Mammary epithelial cell (primary cell): ENCODE results near the gene SCAANT1.

ENCODE experiments used
- CTCF ChIP-seq, 2 donors: IDR thresholded peaks in 1 of 2; conservative IDR thresholded peaks in 1 of 2; 2 replicates each; pipeline ENCODE4 v1.5.1; 2011 to 2012; ENCODE audit warnings: inconsistent platforms in 2 of 2, low read length in 2 of 2, mild to moderate bottlenecking in 2 of 2, control low read depth in 1 of 2, low read depth in 1 of 2; ENCODE audit not compliant: insufficient read depth in 1 of 2; ENCODE audit errors: extremely low read depth in 1 of 2
- EZH2 ChIP-seq: IDR thresholded peaks from 2 replicates; pipeline ENCODE4 v1.6.1; 2012; ENCODE audit warnings: low read length, inconsistent platforms, borderline replicate concordance

GRCh38 chr3:63908776-63909175 is 3.4 kb downstream of the SCAANT1 start:
- no peak for TF ChIP-seq EZH2
- TF ChIP-seq CTCF (conservative IDR thresholded peaks at IDR 0.05 in 1 of 2, IDR thresholded peaks at IDR 0.05 in 1 of 2; ENCODE audit: extremely low read depth in 1 of 2, insufficient read depth in 1 of 2, low read depth in 1 of 2, low read length in 2 of 2) = no peak
